GM18519 (cell line): ENCODE measurements around the gene MRM2.

Experiments used
- ATAC-seq: cut with Tn5 transposase; IDR thresholded peaks from one replicate; pipeline ENCODE4 v1.9.1; 2021; ENCODE audit warnings: mild to moderate bottlenecking, moderate library complexity; ENCODE audit not compliant: unreplicated experiment, low FRiP score

MRM2 gene

DNA sequence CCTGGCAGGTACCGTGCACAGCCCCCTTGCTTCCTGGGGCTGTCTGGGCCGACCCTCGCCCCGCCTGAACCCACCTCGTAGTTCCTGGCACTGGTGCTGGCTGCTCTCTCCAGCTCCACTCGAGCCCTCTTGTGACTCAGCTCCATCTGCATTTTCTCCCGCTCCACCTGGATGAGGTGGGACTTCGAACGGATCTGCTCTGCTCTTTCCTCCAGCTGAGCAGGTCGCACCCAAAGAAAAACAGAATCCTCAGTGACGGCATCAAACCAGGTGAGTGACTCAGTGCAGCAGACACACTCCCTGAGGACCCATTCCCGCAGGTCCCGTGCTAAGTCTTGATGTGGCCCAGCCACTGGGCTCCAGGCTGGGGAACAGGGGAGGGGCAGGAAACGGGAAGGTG lies 16.7 kb downstream of the MRM2 start:
- ATAC-seq = no peak

DNA sequence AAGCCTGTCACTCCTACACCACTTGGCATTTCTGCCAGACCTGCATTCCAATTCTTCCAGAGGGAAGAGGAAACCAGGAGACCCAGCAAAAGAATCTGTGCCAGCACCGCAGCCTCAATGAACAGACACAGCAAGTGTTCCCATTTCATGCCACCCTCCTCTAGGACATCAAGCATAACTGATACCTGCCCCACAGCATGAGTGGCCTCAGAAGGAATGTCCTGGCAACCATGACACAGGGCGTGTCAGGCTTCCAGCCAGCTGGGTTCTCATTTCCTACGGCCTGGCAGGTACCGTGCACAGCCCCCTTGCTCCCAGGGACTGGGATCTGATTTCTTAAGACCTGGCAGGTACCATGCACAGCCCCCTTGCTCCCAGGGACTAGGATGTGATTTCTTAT lies 17.1 kb downstream of the MRM2 start:
- ATAC-seq = no peak

DNA sequence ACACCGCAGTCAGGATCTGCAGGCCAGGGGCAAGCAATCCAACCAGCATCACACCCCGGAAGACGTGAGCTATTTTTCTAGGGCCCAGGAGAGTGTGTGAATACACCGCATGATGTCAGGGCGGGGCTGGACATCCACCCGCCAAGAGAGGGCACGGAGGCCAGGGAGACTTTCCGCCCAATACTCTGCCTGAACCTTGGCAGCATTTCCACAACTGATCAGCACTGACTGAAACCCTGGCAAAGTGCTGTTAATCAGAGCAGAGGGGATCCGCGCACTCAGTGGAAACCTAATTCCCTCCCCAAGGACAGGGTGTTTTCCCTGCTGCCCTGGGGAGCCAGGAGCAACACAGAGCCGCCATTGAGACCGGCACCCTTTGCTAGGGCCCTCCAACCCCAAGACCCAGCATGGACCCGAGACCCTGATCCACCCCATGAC lies 17.5 kb downstream of the MRM2 start:
- ATAC-seq = no peak

DNA sequence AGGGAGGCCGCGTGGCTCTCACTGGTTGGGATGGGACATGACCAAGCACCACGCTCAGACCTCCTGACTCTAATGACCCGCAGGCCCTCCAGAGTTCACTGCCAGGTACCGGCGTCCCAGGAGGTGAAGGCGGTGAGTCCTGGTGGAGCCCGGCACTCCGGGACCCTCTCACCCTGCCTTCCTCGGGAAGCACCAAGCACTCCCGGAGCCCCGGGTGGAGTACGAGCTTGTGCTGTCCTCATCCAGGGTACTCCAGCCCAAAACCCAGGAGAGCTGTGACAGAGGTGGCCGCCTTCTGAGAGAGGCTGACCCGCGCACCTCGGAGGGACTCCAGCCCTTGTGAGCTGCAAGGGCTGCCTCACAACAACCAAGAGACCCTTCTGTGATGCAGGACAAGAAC lies 18.7 kb downstream of the MRM2 start:
- ATAC-seq = no peak

DNA sequence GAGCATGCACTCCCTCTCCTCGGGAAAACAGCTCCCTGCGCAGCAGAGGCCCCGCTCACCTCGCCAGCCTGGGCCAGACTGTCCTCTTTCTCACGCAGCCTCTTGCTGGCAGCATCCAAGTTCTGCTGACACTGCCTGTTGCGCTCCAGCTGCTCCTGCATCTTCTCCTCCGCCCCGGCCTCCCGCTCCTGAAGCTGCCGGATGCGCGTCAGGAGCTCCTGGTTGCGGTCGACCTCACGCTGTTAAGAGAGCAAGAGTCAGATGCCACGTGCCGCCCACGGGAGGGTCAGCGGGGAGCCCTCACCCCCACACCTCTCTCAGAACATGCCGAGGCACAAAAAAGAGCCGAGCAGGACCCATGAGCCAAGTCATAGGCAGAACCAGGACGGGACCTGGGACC lies 19.5 kb downstream of the MRM2 start:
- no peak for ATAC-seq

DNA sequence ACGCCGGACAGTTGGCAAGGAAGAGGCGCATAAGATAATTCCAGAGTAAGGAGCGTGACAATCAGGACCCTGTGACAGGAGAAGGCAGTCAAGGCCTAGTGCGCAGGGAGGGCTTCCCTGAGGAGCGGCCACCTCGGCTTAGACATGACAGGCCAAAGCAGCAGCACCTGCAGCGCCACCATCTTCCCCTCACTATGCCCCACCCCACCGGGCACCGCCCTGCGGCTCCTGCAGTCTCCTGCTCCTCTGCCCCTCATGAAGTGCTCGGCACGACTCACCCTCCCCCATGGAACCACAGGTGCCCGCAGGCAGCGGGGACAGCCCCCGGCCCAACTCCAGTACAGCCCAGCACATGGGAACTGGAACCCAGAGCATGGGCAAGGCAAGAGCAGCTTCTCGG lies 21.1 kb downstream of the MRM2 start:
- ATAC-seq = no peak

DNA sequence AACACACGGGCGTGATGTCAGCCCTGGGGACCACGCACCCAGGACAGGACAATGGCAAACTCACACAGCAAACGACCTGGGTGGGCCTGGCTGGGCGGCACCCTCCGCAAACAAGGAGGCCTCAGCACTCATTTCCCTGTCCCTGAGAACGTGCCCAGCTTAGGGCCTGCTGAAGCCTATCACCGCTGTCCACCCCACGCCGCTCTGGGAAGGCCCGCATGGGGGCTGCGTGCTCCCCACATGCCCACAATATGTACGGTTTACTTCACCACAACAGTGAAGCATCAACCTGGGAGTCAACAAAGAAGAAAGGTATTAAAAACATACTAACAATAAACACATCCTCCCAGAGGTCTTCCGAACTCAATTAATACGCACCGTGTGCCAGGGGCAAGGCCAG lies 21.5 kb downstream of the MRM2 start:
- no peak for ATAC-seq

DNA sequence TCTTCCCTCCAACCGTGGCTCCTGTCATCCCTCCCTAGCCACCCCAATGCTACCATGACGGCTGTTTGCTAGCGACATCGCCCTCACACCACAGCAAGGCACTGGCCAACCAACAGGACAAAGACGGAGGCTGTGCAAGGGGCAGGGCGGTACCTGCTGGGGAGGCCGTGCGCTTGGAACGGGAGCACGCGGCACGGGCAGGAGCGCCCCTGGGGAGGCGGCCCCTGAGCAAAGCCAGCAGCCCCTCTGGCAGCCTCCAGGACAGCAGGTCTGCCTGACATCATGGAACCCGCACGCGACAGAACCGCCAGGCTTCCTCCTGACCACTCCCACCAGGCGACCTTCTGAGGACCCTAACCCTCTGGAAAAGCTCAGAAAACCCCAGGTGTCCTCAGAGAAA lies 22.0 kb downstream of the MRM2 start:
- ATAC-seq = no peak

DNA sequence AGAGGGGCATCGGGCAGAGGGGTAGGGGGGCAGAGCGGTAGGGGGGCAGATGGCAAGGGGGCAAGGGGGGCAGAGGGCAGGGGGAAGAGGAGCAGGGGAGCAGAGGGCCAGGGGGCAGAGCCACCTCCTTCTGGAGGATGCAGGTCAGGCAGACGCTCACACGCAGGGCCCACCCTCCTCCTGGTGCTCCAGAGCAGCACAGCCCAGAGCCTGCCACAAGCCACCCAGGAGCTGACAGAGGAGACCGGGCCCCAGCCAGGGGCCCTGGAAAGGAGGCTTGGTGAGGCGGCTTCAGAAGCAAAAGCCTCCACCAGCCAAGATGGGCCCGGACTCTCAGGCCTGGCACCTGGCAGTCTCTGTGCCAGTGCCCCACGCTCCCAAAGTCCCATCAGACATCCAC lies 22.4 kb downstream of the MRM2 start:
- ATAC-seq = no peak

DNA sequence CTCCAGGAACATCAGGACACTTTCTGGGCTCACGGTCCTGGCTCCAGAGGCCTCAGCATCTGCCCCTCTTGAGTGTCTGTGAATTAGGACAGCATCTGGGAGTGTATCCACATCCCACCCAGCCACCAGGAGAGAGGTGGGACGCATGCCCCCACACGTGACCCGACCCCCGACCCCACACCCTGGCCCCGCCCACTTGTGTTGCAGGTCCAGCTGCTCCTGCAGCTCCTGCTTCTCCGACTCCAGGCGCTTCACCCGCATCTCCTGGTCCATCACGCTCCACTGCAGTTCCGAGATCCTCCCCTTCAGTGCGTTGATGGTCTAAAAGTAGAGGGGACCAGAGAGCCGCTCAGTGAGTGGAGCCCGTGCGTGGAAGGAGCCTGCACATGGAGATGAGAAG lies 22.9 kb downstream of the MRM2 start:
- no peak for ATAC-seq

DNA sequence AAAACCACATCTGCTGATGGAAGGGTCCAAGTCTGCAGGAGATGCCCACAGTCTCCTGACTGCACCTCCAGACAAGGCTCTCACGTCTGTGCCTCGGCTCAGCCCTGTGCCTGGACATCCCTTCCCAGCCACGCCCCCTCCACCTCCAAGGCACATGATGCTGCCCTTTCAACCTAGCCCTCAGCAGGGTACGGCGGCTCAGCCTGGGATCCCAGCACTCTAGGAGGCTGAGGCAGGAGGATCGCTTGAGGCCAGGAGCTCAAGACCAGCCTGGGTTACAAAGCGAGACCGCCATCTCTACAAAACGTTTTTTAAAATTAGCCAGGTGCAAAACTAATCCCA lies 23.6 kb downstream of the MRM2 start:
- no peak for ATAC-seq

DNA sequence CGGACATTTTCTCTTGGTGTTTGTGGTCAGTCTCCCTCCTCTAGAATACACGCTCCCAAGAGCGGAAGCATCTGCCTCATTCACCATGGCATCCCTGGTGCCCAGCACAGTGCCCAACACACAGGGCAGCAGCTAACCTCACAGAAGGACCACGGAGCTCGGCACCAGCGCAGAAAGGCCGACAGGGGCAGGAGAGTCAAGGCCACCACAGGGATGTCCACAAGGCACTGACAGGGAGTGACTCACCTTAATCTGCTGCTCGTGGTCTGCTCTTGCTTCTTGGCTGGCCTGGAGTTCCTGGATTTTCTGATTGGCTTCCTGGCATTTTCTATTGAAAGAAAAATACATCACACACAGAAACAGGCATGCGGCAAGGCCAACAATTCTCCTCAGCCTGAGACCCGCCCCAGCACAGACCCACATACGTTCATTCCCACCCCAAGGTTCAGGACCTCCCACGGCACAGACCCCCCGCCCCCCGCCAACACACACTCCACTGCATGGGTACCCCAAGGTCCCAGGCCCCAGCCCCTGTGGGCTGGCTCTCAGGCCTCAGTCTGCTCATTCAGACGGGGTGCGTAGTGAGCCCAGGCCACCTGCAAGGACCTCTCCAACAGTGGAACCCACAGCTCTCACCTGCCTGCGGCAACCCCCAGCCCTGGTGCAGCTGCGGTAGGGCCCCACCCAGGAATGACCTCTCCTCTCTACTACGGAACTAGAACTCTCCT lies 24.1 kb downstream of the MRM2 start:
- ATAC-seq = no peak

DNA sequence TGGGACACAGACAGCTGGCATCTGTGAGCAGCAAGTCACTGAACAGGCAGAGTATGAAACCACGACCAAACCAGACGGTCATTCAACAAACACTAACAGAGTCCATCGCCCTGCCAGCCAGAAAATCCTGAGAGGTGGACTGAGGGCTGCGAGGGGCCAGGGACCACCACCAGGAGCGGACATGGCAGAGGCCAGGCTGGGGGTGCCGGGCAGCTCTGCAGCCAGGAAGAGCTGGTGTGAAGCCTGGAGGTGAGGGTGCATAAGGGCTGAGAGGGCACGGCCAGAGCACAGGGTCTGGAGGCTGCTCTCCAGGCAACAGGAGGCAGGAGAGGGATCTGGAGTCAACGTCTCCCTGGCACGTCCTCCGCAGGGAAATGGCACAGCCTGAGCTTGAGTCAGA lies 24.8 kb downstream of the MRM2 start:
- ATAC-seq = no peak

DNA sequence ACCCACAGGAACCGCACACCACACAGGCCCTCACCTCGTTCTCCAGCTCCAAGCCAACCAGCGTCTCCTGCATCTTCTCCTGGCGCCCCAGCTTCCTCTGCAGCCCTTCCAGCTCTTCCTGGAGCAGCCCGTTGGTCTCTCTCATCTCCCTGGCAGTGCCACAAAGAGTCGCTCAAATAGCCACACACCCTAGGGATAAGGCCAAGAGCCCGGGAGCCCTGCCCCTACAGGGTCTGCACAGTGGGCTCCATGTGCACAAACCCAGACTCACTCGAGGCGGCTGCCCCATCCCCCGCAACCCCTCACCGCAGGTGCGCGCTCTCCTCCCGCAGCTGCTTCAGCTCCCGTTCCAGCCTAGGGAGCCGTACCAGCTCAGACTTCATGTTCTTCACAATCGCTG lies 26.2 kb downstream of the MRM2 start:
- ATAC-seq = no peak

DNA sequence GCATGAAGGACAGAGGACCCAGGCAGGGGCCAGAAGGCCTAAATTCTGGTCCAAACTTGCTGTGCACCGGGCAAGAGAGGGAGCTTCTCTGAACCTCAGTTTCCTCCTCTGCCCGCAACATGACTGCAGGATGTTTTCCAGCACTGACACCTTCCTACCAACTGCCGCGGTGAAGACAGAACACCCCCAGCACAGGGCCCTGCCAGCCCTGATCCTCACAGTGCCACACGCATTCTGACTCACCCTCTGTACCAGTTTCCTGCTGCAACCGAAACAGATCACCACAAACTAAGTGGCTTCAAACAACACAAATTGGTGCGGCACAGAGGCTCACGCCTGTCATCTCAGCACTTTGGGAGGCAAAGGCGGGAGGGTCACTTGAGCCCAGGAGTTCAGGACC lies 27.4 kb downstream of the MRM2 start:
- ATAC-seq = no peak

DNA sequence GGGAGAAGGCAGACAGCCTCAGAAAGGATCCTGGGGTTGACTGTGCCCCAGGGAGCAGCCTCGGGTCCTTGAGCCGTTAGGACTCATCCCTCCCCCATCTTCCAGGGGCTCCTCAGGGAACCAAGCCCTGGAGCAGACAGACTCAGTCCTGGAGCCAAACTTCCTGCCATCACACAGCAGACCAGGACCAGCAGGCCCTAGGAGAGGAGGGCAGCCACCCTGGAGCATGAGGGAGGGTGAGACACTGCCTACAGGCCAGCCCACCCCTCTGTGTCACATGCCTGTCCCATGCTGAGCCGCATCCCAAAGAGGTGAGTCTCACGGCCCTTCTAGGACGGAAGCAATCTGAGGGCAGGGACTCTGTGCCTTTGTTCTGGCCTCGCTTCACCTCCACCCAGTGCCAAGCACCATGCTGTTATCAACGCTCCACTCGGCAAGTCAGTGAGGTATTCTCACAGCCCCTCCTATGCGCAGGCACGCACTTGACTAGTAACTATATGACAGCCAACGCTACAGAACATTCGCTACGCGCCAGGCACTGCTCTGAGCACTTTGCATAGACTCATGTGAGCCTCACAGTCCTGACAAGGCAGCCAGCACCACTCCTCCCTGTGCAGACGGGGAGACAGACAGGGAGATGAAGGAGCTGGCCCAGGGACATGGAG lies 28.3 kb downstream of the MRM2 start:
- no peak for ATAC-seq

DNA sequence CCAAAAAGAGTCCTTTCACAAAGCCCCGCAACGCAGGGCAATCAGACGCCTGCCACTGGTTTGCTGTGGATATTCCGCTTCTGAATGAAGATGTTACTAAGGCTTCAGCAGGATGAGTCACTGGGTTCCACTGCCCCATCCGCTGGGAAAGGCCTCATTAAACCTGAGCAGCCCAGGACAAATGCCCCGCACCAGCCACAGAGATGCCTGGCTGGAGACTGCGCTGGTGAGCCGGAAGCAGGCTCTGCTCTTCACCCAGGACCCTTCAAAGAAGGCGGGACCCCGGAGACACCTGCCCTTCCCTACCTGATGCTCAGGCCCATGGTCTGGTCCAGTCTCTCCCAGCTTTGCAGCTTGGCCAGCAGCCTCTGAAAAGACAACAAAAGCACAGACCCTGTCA lies 29.1 kb downstream of the MRM2 start:
- ATAC-seq = no peak

DNA sequence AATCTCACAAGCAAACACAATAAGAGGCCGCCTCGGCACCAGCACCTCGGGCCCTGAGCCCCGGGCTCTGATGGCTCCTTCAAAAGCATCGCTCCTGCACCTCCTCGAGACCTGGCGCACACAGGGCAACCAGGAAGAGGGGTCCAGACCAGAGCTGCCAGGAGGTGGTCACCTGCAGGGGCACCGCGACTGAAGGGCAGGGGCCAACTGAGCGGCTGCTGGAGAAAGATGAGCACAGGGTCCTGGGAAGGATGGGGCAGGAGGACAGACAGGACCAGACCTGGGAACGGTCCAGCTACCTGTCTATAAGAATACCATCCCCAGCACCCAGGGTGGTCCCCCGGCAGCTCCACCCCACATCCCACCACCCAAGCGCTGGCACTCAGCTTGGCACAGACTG lies 30.1 kb downstream of the MRM2 start:
- ATAC-seq = no peak

DNA sequence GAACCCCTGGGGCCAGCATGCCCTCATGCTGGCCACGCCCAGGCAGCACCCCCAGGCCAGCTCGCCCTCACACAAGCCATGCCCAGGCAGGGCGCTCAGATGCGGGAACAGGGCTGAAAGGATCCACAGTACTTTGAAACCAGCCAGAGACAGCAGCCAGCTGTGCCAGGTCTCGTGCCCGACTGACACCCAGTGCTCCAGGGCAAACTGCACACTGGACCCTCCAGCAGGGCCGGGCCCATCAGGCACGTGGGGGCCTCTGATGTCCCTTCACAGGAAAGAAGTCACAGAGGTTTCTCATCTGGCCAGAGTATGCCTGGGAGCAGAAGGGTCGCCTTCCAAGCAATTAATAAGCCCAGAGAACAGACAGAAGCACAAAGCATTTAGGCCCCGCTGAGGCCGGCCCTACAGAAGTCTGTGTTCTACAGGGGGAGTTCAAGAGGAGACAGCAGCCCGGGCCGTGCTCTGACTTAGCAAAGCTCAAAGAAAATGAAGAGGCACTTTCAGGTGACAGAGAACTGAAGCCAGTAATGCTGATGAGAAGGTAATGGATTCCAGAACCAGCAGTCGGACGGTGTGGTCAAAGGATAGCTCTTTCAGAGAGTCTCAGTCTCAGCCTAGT lies 30.6 kb downstream of the MRM2 start:
- ATAC-seq = no peak

DNA sequence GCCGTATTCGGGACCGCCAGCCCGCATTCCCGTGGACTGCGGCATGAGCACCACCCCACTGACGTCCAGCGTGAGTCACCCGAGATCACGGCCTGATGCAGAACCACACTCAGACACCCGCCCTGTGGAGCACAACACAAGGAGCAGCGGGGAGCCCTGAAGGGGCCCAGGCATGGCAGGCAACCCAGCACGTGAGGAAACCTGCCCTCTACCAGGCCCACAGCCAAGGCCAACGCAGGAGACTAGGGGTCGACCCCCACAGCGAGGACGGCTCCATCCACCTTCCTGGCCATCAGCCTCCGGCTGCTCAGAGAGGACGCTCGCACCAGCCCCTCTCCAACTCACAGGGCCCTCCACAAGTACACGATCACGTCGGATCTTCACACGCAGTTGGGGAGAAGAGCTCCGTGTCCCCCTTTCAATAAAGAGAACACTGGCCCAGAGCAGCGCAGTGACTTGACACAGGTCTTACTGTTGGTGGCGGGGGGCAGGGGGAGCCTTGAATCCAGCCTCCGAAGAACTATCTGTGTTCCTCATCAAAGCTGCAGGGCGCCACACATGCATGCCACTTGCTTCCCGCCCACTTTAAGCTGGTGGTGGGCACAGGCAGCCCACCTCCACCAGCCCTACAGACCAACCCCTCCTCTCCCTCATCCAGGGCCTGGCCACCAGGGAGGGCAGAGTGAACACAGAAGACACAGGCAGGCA lies 31.3 kb downstream of the MRM2 start:
- ATAC-seq = no peak

DNA sequence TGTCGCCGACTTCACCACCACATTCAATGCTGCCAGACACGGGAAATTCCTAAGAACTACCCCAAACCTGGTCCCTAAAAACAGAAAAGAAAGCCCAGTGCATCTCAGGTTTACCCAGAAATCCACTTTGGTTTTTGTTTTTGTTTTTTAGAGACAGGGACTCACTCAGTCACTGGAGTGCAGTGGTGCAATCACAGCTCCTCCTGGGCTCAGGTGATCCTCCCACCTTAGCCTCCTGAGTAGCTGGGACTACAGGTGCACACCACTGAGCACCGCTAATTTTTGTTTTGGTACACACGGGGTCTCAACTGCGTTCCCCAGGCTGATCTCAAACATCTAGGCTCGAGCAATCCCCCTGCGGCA lies 32.1 kb downstream of the MRM2 start:
- no peak for ATAC-seq
